ENCODE measurements around the gene CHURC1. TPM values are rescaled to one million over a fixed set of nuclear protein-coding genes. Genes with fewer than 3 reads are reported as not detected.
A peak's percentile ranks its signal among the peaks of the same experiment; 100 is the strongest.

CHURC1 gene
- total RNA-seq, 6 experiments from 2014 or later = 28.2 to 55.2 (median 37.1) TPM

GRCh38 chr14:64930085-64930843 lies 16.0 kb downstream of the CHURC1 start:
- peaks cover 0 to 40% (median 0%) of the 10 kb centered on the region in 4 donors for H3K4me1 ChIP-seq
- H3K27ac ChIP-seq = no peak overlapping the region
- 79% methylated on average over 3 of the region's 3 CpGs for WGBS (ENCODE audit: insufficient coverage, low coverage, low lambda C conversion rate, missing lambda C conversion rate)
- intact Hi-C loops (cut with DNase I) = no loop called here
- DNase-seq = no peak
- peak; percentile 40 to 65 (median 60) for ATAC-seq
- no peak overlapping the region for H3K4me3 ChIP-seq
- TF ChIP-seq POLR2A (IDR thresholded peaks at IDR 0.05) (no peak), CTCF (IDR thresholded peaks at IDR 0.05) (no peak)
- H3K36me3 ChIP-seq = peaks cover 4 to 57% (median 9%) of the 10 kb centered on the region in 4 donors
- H3K9me3 ChIP-seq = peaks cover 0 to 2% (median 0%) of the 10 kb centered on the region in 4 donors
- no peaks in the 10 kb centered on the region for H3K27me3 ChIP-seq

- no peak overlapping the region for H3K4me3 ChIP-seq
- peaks cover 0 to 40% (median 0%) of the 10 kb centered on the region in 4 donors for H3K4me1 ChIP-seq
- no peak for DNase-seq
- TF ChIP-seq CTCF (IDR thresholded peaks at IDR 0.05) (no peak), POLR2A (IDR thresholded peaks at IDR 0.05) (no peak)
- H3K36me3 ChIP-seq = peaks cover 4 to 52% (median 9%) of the 10 kb centered on the region in 4 donors
- peaks cover 0 to 2% (median 0%) of the 10 kb centered on the region in 4 donors for H3K9me3 ChIP-seq
- no peak for ATAC-seq
- H3K27me3 ChIP-seq = no peaks in the 10 kb centered on the region
- intact Hi-C loops (cut with DNase I) = no loop called here
- no peak overlapping the region for H3K27ac ChIP-seq
- WGBS (ENCODE audit: insufficient coverage, low coverage, low lambda C conversion rate, missing lambda C conversion rate) = 94% methylated on average over 2 of the region's 2 CpGs
Observed at GRCh38 chr14:64931123-64931522, 16.9 kb downstream of the CHURC1 start.

DNA sequence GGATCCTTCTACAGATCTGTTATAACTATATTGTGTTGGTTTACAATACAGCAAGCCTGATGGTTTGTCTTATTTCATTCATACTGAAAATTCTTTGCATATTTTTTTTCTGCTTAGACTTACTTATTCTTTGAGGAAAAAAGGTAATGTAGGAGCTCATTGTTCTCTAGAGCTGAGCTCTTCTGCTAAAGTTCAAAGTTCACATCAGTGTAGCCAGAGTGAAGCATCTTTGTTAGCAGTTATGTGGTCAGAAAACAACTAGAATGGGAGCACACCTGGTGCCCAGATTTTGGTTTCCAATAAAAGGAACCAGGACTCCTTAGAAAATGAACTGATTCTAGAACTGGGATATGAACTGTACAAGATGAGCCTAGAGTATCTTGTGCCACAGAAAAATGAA lies 18.0 kb downstream of the CHURC1 start:
- peak in 3 of 4 donors; percentile 41 to 49 (median 44) for ATAC-seq

DNA sequence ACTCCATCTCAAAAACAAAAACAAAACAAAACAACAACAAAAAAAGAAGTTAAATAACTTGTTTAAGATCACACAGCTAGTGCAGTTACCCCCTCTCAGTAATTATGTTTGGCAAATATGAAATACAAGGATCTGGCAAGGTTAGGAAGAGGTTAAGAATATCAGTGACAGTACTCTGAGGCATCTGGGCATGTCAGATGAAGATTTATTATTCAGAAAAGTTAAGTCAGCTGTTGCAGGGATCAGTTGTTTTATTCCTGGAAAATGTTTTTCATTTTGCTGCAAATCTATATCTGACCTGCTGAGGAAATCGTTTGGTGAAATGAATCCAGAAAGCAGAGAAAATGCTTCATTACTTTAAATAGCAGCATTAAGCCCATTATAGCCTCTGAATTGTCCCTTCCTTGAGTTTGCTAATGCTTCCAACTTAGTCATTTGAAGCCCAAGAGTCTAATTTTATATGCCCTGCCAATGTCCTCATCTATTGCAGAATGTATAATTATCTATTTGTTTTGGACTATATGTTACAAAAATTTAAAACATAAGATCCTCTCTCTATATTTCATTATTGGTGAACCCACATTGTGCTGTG lies 20.2 kb downstream of the CHURC1 start:
- H3K4me1 ChIP-seq = peaks cover 0 to 53% (median 10%) of the 10 kb centered on the region in 4 donors
- no peak overlapping the region for H3K4me3 ChIP-seq
- no peaks in the 10 kb centered on the region for H3K9me3 ChIP-seq
- 67% methylated on average over 1 of the region's 1 CpG for WGBS (ENCODE audit: insufficient coverage, low coverage, low lambda C conversion rate, missing lambda C conversion rate)
- H3K36me3 ChIP-seq = peaks cover 4 to 31% (median 9%) of the 10 kb centered on the region in 4 donors
- DNase-seq (no peak), ATAC-seq (no peak)
- no peak overlapping the region for H3K27ac ChIP-seq
- H3K27me3 ChIP-seq = no peaks in the 10 kb centered on the region
- no peak for TF ChIP-seq CTCF (IDR thresholded peaks at IDR 0.05)
- TF ChIP-seq POLR2A (IDR thresholded peaks at IDR 0.05) = no peak
- intact Hi-C loops (cut with DNase I) = no loop called here

More for the DNA sequence above, 18.0 kb downstream of the CHURC1 start:
- TF ChIP-seq CTCF (IDR thresholded peaks at IDR 0.05) (no peak), POLR2A (IDR thresholded peaks at IDR 0.05) (no peak)
- intact Hi-C loops (cut with DNase I) = no loop called here
- H3K36me3 ChIP-seq = peaks cover 4 to 41% (median 9%) of the 10 kb centered on the region in 4 donors
- H3K27ac ChIP-seq = no peak overlapping the region
- DNase-seq = no peak
- peaks cover 0 to 44% (median 1%) of the 10 kb centered on the region in 4 donors for H3K4me1 ChIP-seq
- peaks cover 0 to 2% (median 0%) of the 10 kb centered on the region in 4 donors for H3K9me3 ChIP-seq
- H3K27me3 ChIP-seq = no peaks in the 10 kb centered on the region
- H3K4me3 ChIP-seq = no peak overlapping the region
